Measurements from ENCODE around the gene CD274.
"Not testable (repeated sequence)": the region's sequence is repeated elsewhere in the genome, so short reads cannot be mapped to it uniquely, and the experiment has no call there.

Gene CD274

GRCh38 chr9:5443850-5444249, 6.5 kb upstream of the CD274 start:
- in situ Hi-C loops (cut with MboI; ENCODE audit: low pct_unique_long_range_greater_than_20kb, low sequenced_read_pairs, unreplicated experiment): loop anchor here (10.0 to 25.0 kb wide), 4 partner anchors 151 to 689 kb away; partner anchors contain the start of gene JAK2
- DNase-seq (ENCODE audit: low spot score): no peak
- no peak for TF ChIP-seq CTCF (IDR thresholded peaks at IDR 0.05; ENCODE audit: extremely low read depth, insufficient read depth, missing control alignments)

- DNase-seq (ENCODE audit: low spot score): not testable (repeated sequence)
- in situ Hi-C loops (cut with MboI; ENCODE audit: low pct_unique_long_range_greater_than_20kb, low sequenced_read_pairs, unreplicated experiment): loop anchor here (10.0 to 25.0 kb wide), 4 partner anchors 150 to 690 kb away; partner anchors contain the start of gene JAK2
Measured at GRCh38 chr9:5445096-5445495, 5.2 kb upstream of the CD274 start.

DNA sequence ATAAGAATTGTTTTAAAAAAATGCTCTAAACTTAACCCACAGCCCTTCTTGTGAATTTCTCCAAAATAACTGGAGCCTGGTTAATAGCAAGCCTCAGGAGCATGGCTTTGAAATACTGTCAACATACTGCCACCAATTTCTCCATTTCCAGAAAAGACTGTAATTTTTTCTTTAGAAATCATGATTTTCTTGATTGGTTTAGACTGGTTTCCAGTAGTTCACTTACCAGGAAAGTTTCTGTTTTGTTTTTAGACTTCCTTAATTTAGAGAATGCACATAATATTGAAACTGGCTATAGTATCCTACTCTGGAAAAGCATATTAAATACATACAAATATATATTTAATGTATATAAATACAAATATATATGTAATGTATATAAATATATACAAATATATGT, 4.5 kb upstream of the CD274 start:
- TF ChIP-seq CTCF (IDR thresholded peaks at IDR 0.05; ENCODE audit: extremely low read depth, insufficient read depth, missing control alignments): no peak
- DNase-seq (ENCODE audit: low spot score): no peak
- in situ Hi-C loops (cut with MboI; ENCODE audit: low pct_unique_long_range_greater_than_20kb, low sequenced_read_pairs, unreplicated experiment): loop anchor here (10.0 to 25.0 kb wide), 4 partner anchors 149 to 691 kb away; partner anchors contain the start of gene JAK2

GRCh38 chr9:5446451-5447236, 3.7 kb upstream of the CD274 start:
- in situ Hi-C loops (cut with MboI; ENCODE audit: low pct_unique_long_range_greater_than_20kb, low sequenced_read_pairs, unreplicated experiment): loop anchor here (10.0 to 25.0 kb wide), 4 partner anchors 148 to 692 kb away; partner anchors contain the start of gene JAK2
- DNase-seq (ENCODE audit: low spot score): no peak
- TF ChIP-seq CTCF (IDR thresholded peaks at IDR 0.05; ENCODE audit: extremely low read depth, insufficient read depth, missing control alignments): no peak

DNA sequence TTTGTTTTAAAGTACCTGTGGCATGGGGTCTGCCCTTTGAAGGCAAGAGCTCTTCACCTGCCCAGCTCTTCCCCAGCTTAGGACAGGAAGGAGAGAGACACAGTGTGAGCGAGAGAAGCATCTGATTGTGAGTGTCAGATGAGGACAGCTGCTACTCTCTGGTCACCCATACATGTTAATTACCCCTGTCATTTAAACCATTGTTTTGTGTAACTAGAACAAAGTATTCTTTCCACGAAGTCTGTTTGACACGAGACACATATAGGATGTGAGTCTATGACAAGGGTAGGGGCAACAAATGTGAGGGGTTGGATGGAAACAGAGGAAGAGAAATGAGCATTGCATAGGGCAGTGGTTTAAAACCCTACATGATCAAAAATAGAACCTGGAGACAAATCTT, 3.0 kb upstream of the CD274 start:
- no peak for DNase-seq (ENCODE audit: low spot score)
- in situ Hi-C loops (cut with MboI; ENCODE audit: low pct_unique_long_range_greater_than_20kb, low sequenced_read_pairs, unreplicated experiment): loop anchor here (10.0 to 25.0 kb wide), 4 partner anchors 147 to 693 kb away; partner anchors contain the start of gene JAK2
- TF ChIP-seq CTCF (IDR thresholded peaks at IDR 0.05; ENCODE audit: extremely low read depth, insufficient read depth, missing control alignments): no peak

DNA sequence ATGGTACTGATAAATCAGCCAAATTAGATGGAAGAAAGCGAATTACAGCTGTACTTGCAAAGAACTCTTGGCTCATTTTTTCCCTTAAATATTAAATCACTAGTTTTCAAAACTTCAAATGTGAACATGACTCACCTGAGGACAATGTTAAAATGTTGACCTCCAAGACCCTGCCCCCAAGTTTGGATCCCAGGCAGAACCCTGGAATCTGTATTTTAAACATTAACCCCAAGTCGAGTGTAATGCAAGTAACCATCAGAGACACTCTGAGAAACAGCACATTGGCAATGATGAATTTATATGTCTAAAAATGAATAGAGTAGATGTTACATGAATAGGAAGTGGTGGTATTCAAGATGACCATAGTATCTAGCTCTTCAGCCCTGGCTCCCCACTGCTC, 2.3 kb upstream of the CD274 start:
- in situ Hi-C loops (cut with MboI; ENCODE audit: low pct_unique_long_range_greater_than_20kb, low sequenced_read_pairs, unreplicated experiment): loop anchor here (10.0 to 25.0 kb wide), 4 partner anchors 147 to 693 kb away; partner anchors contain the start of gene JAK2
- TF ChIP-seq CTCF (IDR thresholded peaks at IDR 0.05; ENCODE audit: extremely low read depth, insufficient read depth, missing control alignments): no peak
- DNase-seq (ENCODE audit: low spot score): no peak
